Measurements from ENCODE around the gene CTRL. TPM values are rescaled to one million over a fixed set of nuclear protein-coding genes. Genes with fewer than 3 reads are reported as not detected.

The CTRL gene
- total RNA-seq, 2 experiments from 2014 or later: 3.8 to 3.9 TPM

- intact Hi-C loops (cut with micrococcal nuclease): no loop called here
- Mint-ChIP-seq H3K36me3 (ENCODE audit: low read depth) (no peaks in the 10 kb centered on the region), H3K27ac (peak overlapping the region; percentile 85), H3K27me3 (no peaks in the 10 kb centered on the region), H3K4me3 (no peak overlapping the region), H3K4me1 (ENCODE audit: low read depth) (peaks cover 26% of the 10 kb centered on the region), H3K9me3 (no peaks in the 10 kb centered on the region)
- ChIA-PET CTCF (interaction anchor here (1.0 to 7.8 kb wide), 4 partner anchors 11 to 106 kb away, joined by 3 to 81 read pairs (median 8); partner anchors contain the start of gene NRN1L), POLR2A (interaction anchor here (1.2 to 1.5 kb wide), 3 partner anchors 9 to 47 kb away, joined by 4 to 6 read pairs (median 4); partner anchors contain the start of genes CTRL and PSMB10)
- DNase-seq: no peak
- TF ChIP-seq CTCF (IDR thresholded peaks at IDR 0.05): no peak
- ATAC-seq: no peak
Observed at GRCh38 chr16:67922221-67922620, 9.4 kb downstream of the CTRL start.

- Mint-ChIP-seq H3K4me1 (ENCODE audit: low read depth) (peaks cover 30% of the 10 kb centered on the region), H3K27ac (no peak overlapping the region), H3K36me3 (ENCODE audit: low read depth) (peaks cover 2% of the 10 kb centered on the region), H3K9me3 (no peaks in the 10 kb centered on the region), H3K4me3 (no peak overlapping the region), H3K27me3 (no peaks in the 10 kb centered on the region)
- POLR2A ChIA-PET: interaction anchor here (1.0 to 1.4 kb wide), 3 partner anchors 15 to 26 kb away, joined by 3 to 4 read pairs (median 3); no protein-coding TSS in a partner anchor
- intact Hi-C loops (cut with micrococcal nuclease): no loop called here
- DNase-seq (no peak), ATAC-seq (no peak)
- no peak for TF ChIP-seq CTCF (IDR thresholded peaks at IDR 0.05)
- CTCF ChIA-PET: interaction anchor here (0.7 to 2.1 kb wide), 8 partner anchors 9 to 145 kb away, joined by 3 to 18 read pairs (median 4); no protein-coding TSS in a partner anchor
Observed at GRCh38 chr16:67919622-67920221, 11.9 kb downstream of the CTRL start.

GRCh38 chr16:67917852-67918236, 13.8 kb downstream of the CTRL start:
- no peak for TF ChIP-seq CTCF (IDR thresholded peaks at IDR 0.05)
- ATAC-seq: peak; percentile 100
- no peaks in the 10 kb centered on the region for H3K27me3 Mint-ChIP-seq
- POLR2A ChIA-PET: interaction anchor here (1.2 to 1.5 kb wide), 2 partner anchors 18 to 77 kb away, joined by 3 to 6 read pairs; no protein-coding TSS in a partner anchor
- H3K4me1 Mint-ChIP-seq (ENCODE audit: low read depth): peaks cover 30% of the 10 kb centered on the region
- peak; percentile 75 for DNase-seq
- CTCF ChIA-PET: interaction anchor here (0.6 to 2.0 kb wide), 7 partner anchors 9 to 123 kb away, joined by 3 to 14 read pairs (median 3); no protein-coding TSS in a partner anchor
- H3K36me3 Mint-ChIP-seq (ENCODE audit: low read depth): peaks cover 2% of the 10 kb centered on the region
- no peaks in the 10 kb centered on the region for H3K9me3 Mint-ChIP-seq
- no peak overlapping the region for H3K4me3 Mint-ChIP-seq
- intact Hi-C loops (cut with micrococcal nuclease): no loop called here
- peak overlapping the region; percentile 82 for H3K27ac Mint-ChIP-seq

DNA sequence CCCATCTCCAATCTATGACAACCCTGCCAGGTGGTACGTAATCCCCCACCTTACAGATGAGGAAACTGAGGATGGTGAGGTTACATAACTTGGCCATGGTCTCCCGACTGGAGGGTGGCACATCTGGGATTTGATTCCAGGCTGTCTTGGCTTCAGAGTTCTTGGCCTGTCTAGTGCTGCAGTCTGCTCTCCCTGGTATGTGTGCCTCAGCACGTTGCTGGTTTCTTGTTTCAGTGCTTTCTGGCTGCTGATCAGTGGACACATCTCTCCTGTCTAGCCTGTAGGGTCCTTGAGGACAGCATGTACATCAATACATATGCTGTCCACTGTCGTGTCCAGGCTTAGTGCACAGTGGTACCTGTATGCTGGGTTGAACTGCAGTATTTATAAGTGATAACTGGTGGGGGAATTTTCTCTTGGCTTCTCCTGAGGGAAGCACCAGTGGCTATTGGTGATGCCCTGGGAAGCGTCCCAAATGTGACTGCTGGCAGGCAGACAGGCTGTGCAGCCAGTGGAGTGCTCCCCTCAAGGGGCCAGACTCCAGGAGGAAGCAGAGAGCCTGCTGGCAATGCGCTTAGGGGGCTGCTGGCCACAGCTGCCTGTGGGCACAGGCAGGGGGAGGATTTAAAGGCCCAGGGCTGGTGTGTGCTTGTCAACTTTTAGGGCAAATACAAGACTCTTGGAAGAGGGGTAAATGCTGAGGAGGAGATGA, 14.4 kb downstream of the CTRL start:
- intact Hi-C loops (cut with micrococcal nuclease): no loop called here
- Mint-ChIP-seq H3K27ac (peak overlapping the region; percentile 82), H3K27me3 (no peaks in the 10 kb centered on the region), H3K4me1 (ENCODE audit: low read depth) (peaks cover 28% of the 10 kb centered on the region), H3K9me3 (no peaks in the 10 kb centered on the region), H3K36me3 (ENCODE audit: low read depth) (peaks cover 2% of the 10 kb centered on the region), H3K4me3 (no peak overlapping the region)
- DNase-seq: no peak
- POLR2A ChIA-PET: interaction anchor here (1.2 to 1.5 kb wide), 2 partner anchors 18 to 76 kb away, joined by 3 to 6 read pairs; no protein-coding TSS in a partner anchor
- peak; percentile 12 for ATAC-seq
- TF ChIP-seq CTCF (IDR thresholded peaks at IDR 0.05): no peak
- CTCF ChIA-PET: interaction anchor here (0.6 to 2.0 kb wide), 5 partner anchors 8 to 101 kb away, joined by 3 to 14 read pairs (median 8); no protein-coding TSS in a partner anchor
